Activated T-cell treated with anti-CD3 and anti-CD28 coated beads, Interleukin-2, amount 50 U/mL, for 4 hours (primary cell): ENCODE measurements around the gene HEATR5A. TPM values are rescaled to one million over a fixed set of nuclear protein-coding genes. Genes with fewer than 3 reads are reported as not detected.
"Not testable (repeated sequence)": the region's sequence is repeated elsewhere in the genome, so short reads cannot be mapped to it uniquely, and the experiment has no call there.

ENCODE experiments used
- ATAC-seq, 2 donors: fragments of 200-7000 bp; cut with Tn5 transposase; one replicate each; pipeline ENCODE4 v1.10.0; 2021
- DNase-seq: peaks from one replicate; pipeline ENCODE4 v3.0.0-alpha.2; 2020
- H3K27me3 Mint-ChIP-seq: one replicate; pipeline ENCODE4 v1.8.0; 2021; ENCODE audit warnings: low read depth, mixed read lengths
- H3K36me3 Mint-ChIP-seq: one replicate; pipeline ENCODE4 v1.8.0; 2022; ENCODE audit warnings: mixed read lengths; ENCODE audit not compliant: insufficient read depth
- H3K4me1 Mint-ChIP-seq: one replicate; pipeline ENCODE4 v1.8.0; 2021; ENCODE audit warnings: low read depth, mixed read lengths
- H3K4me3 Mint-ChIP-seq: one replicate; pipeline ENCODE4 v1.8.0; 2021; ENCODE audit warnings: mild to moderate bottlenecking, moderate library complexity, mixed read lengths
- H3K9me3 Mint-ChIP-seq: one replicate; pipeline ENCODE4 v1.8.0; 2021; ENCODE audit warnings: mixed read lengths
- total RNA-seq, 3 donors: library from RNA; stranded (reverse); gene quantifications; one replicate each; pipeline ENCODE4 v1.2.1, GENCODE V29; 2021

The HEATR5A gene
- total RNA-seq, 3 donors from 2014 or later: 10.7 to 13.0 (median 12.0) TPM

GRCh38 chr14:31439561-31439960 is 19.2 kb upstream of the HEATR5A start:
- Mint-ChIP-seq H3K36me3 (peaks cover 14% of the 10 kb centered on the region), H3K9me3 (peaks cover 4% of the 10 kb centered on the region), H3K27me3 (no peaks in the 10 kb centered on the region), H3K4me1 (no peaks in the 10 kb centered on the region), H3K4me3 (no peak overlapping the region)
- ATAC-seq (no peak), DNase-seq (no peak)

- H3K9me3 Mint-ChIP-seq, H3K27me3 Mint-ChIP-seq, H3K4me3 Mint-ChIP-seq, DNase-seq, H3K4me1 Mint-ChIP-seq, ATAC-seq: not testable (repeated sequence)
- peaks cover 18% of the 10 kb centered on the region for H3K36me3 Mint-ChIP-seq
Observed at GRCh38 chr14:31437045-31437691, 16.8 kb upstream of the HEATR5A start.

- ATAC-seq (no peak), DNase-seq (no peak)
- peaks cover 24% of the 10 kb centered on the region for H3K36me3 Mint-ChIP-seq
- H3K4me3 Mint-ChIP-seq: no peak overlapping the region
- no peaks in the 10 kb centered on the region for H3K9me3 Mint-ChIP-seq
- peaks cover 2% of the 10 kb centered on the region for H3K4me1 Mint-ChIP-seq
- no peaks in the 10 kb centered on the region for H3K27me3 Mint-ChIP-seq
Observed at GRCh38 chr14:31435276-31435675, 14.9 kb upstream of the HEATR5A start.

- DNase-seq (no peak), ATAC-seq (no peak)
- Mint-ChIP-seq H3K27me3 (no peaks in the 10 kb centered on the region), H3K4me1 (peaks cover 2% of the 10 kb centered on the region), H3K36me3 (peaks cover 15% of the 10 kb centered on the region), H3K9me3 (no peaks in the 10 kb centered on the region), H3K4me3 (no peak overlapping the region)
Observed at GRCh38 chr14:31430634-31431264, 10.4 kb upstream of the HEATR5A start.

- peaks cover 15% of the 10 kb centered on the region for H3K36me3 Mint-ChIP-seq
- peak; percentile 65 to 69 for ATAC-seq
- no peaks in the 10 kb centered on the region for H3K27me3 Mint-ChIP-seq
- H3K4me1 Mint-ChIP-seq: peaks cover 2% of the 10 kb centered on the region
- DNase-seq: no peak
- no peak overlapping the region for H3K4me3 Mint-ChIP-seq
- H3K9me3 Mint-ChIP-seq: no peaks in the 10 kb centered on the region
Observed at GRCh38 chr14:31429791-31430190, 9.4 kb upstream of the HEATR5A start.

- Mint-ChIP-seq H3K4me3 (no peak overlapping the region), H3K9me3 (no peaks in the 10 kb centered on the region), H3K27me3 (no peaks in the 10 kb centered on the region), H3K36me3 (peaks cover 10% of the 10 kb centered on the region), H3K4me1 (peaks cover 2% of the 10 kb centered on the region)
- ATAC-seq (no peak), DNase-seq (no peak)
Observed at GRCh38 chr14:31428011-31428410, 7.7 kb upstream of the HEATR5A start.

GRCh38 chr14:31426663-31427062 is 6.3 kb upstream of the HEATR5A start:
- DNase-seq: no peak
- Mint-ChIP-seq H3K4me3 (no peak overlapping the region), H3K9me3 (no peaks in the 10 kb centered on the region), H3K36me3 (peaks cover 2% of the 10 kb centered on the region), H3K27me3 (no peaks in the 10 kb centered on the region), H3K4me1 (peaks cover 4% of the 10 kb centered on the region)
- no peak for ATAC-seq

- Mint-ChIP-seq H3K36me3 (no peaks in the 10 kb centered on the region), H3K4me1 (peaks cover 11% of the 10 kb centered on the region), H3K27me3 (no peaks in the 10 kb centered on the region), H3K4me3 (no peak overlapping the region), H3K9me3 (no peaks in the 10 kb centered on the region)
- ATAC-seq (no peak), DNase-seq (no peak)
Observed at GRCh38 chr14:31425905-31426304, 5.6 kb upstream of the HEATR5A start.

GRCh38 chr14:31421200-31421599 is 850 bp upstream of the HEATR5A start:
- no peaks in the 10 kb centered on the region for H3K27me3 Mint-ChIP-seq
- no peaks in the 10 kb centered on the region for H3K9me3 Mint-ChIP-seq
- H3K36me3 Mint-ChIP-seq: no peaks in the 10 kb centered on the region
- H3K4me1 Mint-ChIP-seq: peaks cover 23% of the 10 kb centered on the region
- ATAC-seq: no peak
- no peak for DNase-seq
- H3K4me3 Mint-ChIP-seq: peak overlapping the region; percentile 96

- peaks cover 23% of the 10 kb centered on the region for H3K4me1 Mint-ChIP-seq
- no peaks in the 10 kb centered on the region for H3K27me3 Mint-ChIP-seq
- H3K9me3 Mint-ChIP-seq: no peaks in the 10 kb centered on the region
- ATAC-seq (peak; percentile 6 to 19), DNase-seq (peak; percentile 6)
- H3K4me3 Mint-ChIP-seq: peak overlapping the region; percentile 96
- no peaks in the 10 kb centered on the region for H3K36me3 Mint-ChIP-seq
Observed at GRCh38 chr14:31419967-31420318, 407 bp downstream of the HEATR5A start.

- Mint-ChIP-seq H3K4me1 (peaks cover 23% of the 10 kb centered on the region), H3K27me3 (no peaks in the 10 kb centered on the region), H3K9me3 (no peaks in the 10 kb centered on the region), H3K36me3 (no peaks in the 10 kb centered on the region), H3K4me3 (peak overlapping the region; percentile 96)
- DNase-seq (no peak), ATAC-seq (no peak)
Observed at GRCh38 chr14:31419179-31419966, 977 bp downstream of the HEATR5A start.

GRCh38 chr14:31418440-31418839 is 1.9 kb downstream of the HEATR5A start:
- DNase-seq: no peak
- peaks cover 29% of the 10 kb centered on the region for H3K4me1 Mint-ChIP-seq
- H3K36me3 Mint-ChIP-seq: no peaks in the 10 kb centered on the region
- H3K27me3 Mint-ChIP-seq: no peaks in the 10 kb centered on the region
- ATAC-seq: no peak
- H3K9me3 Mint-ChIP-seq: no peaks in the 10 kb centered on the region
- peak overlapping the region; percentile 5 for H3K4me3 Mint-ChIP-seq

- Mint-ChIP-seq H3K4me3 (no peak overlapping the region), H3K9me3 (no peaks in the 10 kb centered on the region), H3K36me3 (no peaks in the 10 kb centered on the region), H3K4me1 (peaks cover 17% of the 10 kb centered on the region), H3K27me3 (no peaks in the 10 kb centered on the region)
- ATAC-seq: no peak
- no peak for DNase-seq
Observed at GRCh38 chr14:31414190-31414833, 6.0 kb downstream of the HEATR5A start.

GRCh38 chr14:31411218-31411727 is 9.1 kb downstream of the HEATR5A start:
- Mint-ChIP-seq H3K36me3 (no peaks in the 10 kb centered on the region), H3K4me3 (no peak overlapping the region), H3K9me3 (no peaks in the 10 kb centered on the region), H3K4me1 (peaks cover 9% of the 10 kb centered on the region), H3K27me3 (no peaks in the 10 kb centered on the region)
- ATAC-seq: no peak
- no peak for DNase-seq
